Fibroblast of the aortic adventitia (primary cell): ENCODE measurements around the gene SLIT1. TPM values are rescaled to one million over a fixed set of nuclear protein-coding genes. Genes with fewer than 3 reads are reported as not detected.

Experiments
- DNase-seq: peaks from one replicate; pipeline ENCODE4 v3.0.0-alpha.2; 2010; ENCODE audit warnings: low read depth
- H3K4me3 ChIP-seq: 2 replicates; pipeline ENCODE4 v1.5.1; 2011; ENCODE audit warnings: low read depth, mild to moderate bottlenecking, control low read depth, low read length, moderate library complexity
- CTCF ChIP-seq: IDR thresholded peaks from 2 replicates; pipeline ENCODE4 v1.5.1; 2011; ENCODE audit warnings: mild to moderate bottlenecking, low read length, control low read depth, inconsistent platforms; ENCODE audit not compliant: insufficient read depth
- total RNA-seq: library from RNA; depleted of rRNA; stranded (reverse); fragments of >200 nt; gene quantifications from 2 replicates; pipeline ENCODE4 v1.2.3, GENCODE V29; 2012; ENCODE audit warnings: low replicate concordance

SLIT1 gene
- 0.09 TPM in 1 of 2 replicates, not detected in the other for total RNA-seq

DNA sequence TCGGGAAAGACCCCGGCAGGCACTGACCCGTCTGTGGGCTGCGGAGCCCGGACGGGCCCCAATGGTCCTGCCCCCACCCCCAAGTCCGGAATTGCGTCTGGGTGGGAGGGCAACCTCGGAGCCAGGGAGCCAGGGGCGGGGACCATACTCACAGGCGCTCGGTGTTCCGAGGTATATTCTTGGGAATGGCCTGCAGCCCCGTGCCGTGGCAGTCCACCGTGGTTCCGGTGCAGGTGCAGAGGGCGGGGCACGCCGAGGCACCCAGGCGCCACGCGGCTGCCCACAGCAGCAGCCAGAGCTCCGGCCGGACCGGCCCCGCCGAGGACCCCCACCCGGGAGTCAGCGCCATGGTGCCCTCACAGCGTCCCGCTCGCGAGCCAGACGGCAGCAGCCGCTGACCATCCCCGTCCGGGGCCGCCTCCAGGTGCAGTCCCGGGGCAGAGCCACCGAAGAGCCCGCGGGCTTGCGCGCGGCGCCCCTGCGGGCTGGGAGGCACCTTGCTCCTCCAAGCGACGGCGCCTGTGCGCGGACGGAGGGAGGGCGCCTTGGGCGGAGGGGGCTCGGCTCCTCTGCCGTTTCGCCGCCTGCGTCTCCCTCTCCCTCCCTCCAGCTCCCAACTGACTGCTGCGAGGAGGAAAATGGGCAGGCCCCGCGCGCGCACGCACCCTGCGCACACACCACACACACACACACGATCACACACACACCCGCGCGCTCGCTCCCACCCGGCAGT lies at the start of gene SLIT1:
TSS of gene SLIT1 (minus strand) at position 634 of the 733 bp plus-strand sequence. CDS start at position 349, 285 bp downstream.
- no peak for TF ChIP-seq CTCF
- H3K4me3 ChIP-seq, result no peak within 1 kb of the TSS
- DNase-seq, result no peak

DNA sequence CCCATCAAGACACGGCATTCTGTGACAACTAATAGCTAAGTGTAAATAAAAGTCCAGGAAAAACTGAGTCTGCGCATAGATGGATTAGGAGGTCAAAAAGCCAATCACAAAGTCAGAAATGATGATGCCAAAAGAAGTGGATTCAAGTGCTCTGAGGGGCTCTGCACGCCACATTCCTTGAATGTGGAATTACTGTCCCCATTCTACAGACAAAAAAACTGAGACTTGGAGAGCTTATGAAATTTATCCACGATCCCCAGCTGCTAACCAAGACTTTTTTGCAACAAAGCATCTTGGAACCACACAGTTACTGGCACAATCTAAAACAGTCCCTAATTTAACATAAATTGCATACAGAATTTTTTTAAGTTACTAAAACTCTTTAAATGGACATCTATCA lies 49.6 kb upstream of the SLIT1 start:
- TF ChIP-seq CTCF, result no peak
- DNase-seq, result no peak

GRCh38 chr10:97234400-97234799 lies 48.6 kb upstream of the SLIT1 start:
- H3K4me3 ChIP-seq, result no peak overlapping the region
- peak; percentile 61 for TF ChIP-seq CTCF
- DNase-seq, result peak; percentile 76

More for the DNA sequence above, 49.6 kb upstream of the SLIT1 start:
- H3K4me3 ChIP-seq, result no peak overlapping the region

DNA sequence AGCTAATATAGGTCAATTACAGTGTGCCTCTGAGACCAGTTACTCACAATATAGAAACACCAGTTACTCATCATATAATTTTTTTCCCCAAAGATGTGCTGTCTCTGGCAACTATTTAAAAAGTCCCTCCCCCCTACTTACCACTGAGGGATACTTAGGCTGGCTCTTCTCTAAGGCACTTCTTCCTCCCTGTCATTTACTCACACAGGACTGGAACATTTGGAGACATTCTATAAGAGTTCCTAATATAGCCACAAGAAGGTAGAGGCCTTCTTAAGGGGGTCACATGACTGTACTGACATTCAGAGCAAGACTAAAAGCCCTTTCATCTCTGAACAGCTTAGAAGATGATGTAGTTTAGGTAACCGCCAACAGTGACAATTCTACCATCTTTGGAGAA lies 44.4 kb upstream of the SLIT1 start:
- no peak for TF ChIP-seq CTCF
- no peak overlapping the region for H3K4me3 ChIP-seq
- peak; percentile 12 for DNase-seq

GRCh38 chr10:97229322-97230015 lies 43.7 kb upstream of the SLIT1 start:
- no peak for TF ChIP-seq CTCF
- no peak overlapping the region for H3K4me3 ChIP-seq
- DNase-seq, result peak; percentile 3

DNA sequence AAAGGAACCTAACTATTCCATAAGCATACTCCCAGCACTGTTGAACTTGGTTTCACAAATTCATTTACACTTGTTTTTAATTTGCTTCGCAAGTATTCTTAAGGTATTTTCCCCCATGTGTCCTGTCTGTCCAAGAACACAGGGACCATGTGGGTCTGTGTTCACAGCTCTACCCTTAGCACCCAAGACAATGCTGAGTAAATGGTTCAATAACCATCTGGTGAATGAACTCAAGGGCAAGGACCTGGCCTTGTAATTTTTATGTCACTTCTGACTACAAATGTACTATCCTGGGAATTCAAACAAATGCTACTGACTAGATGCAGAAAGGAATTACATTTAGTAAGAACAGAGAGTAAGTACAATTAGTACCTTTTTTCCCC lies 43.0 kb upstream of the SLIT1 start:
- no peak overlapping the region for H3K4me3 ChIP-seq
- DNase-seq, result no peak
- TF ChIP-seq CTCF, result no peak
